DND-41 (cell line): Measurements from ENCODE around the gene EPS15.
"Not testable (repeated sequence)": the region's sequence is repeated elsewhere in the genome, so short reads cannot be mapped to it uniquely, and the experiment has no call there.

Source experiments
- ATAC-seq: fragments of 200-7000 bp; cut with Tn5 transposase; 3 replicates; pipeline ENCODE4 v1.9.1; 2021; ENCODE audit warnings: low read depth; ENCODE audit not compliant: insufficient read depth
- DNase-seq: peaks from one replicate; pipeline ENCODE4 v3.0.0-alpha.2; 2020
- H2AFZ ChIP-seq: 2 replicates; pipeline ENCODE4 v1.6.0; 2012; ENCODE audit warnings: low read depth, low read length
- H3K27ac ChIP-seq: 2 replicates; pipeline ENCODE4 v1.5.1; 2012; ENCODE audit warnings: low read length, inconsistent platforms
- H3K27me3 ChIP-seq: fragments of 200-600 bp; sonication (generic); 2 replicates; pipeline ENCODE4 v1.6.0; 2012; ENCODE audit warnings: low read length, mild to moderate bottlenecking, inconsistent platforms; ENCODE audit not compliant: insufficient read depth, poor library complexity
- H3K36me3 ChIP-seq: 2 replicates; pipeline ENCODE4 v1.5.1; 2012; ENCODE audit warnings: low read length, inconsistent platforms; ENCODE audit not compliant: insufficient read depth
- H3K4me1 ChIP-seq: 2 replicates; pipeline ENCODE4 v1.5.1; 2012; ENCODE audit warnings: mild to moderate bottlenecking, low read length; ENCODE audit not compliant: insufficient read depth
- H3K4me2 ChIP-seq: 2 replicates; pipeline ENCODE4 v1.6.0; 2012; ENCODE audit warnings: mild to moderate bottlenecking, moderate library complexity, low read length, inconsistent platforms; ENCODE audit not compliant: insufficient read depth
- H3K4me3 ChIP-seq, 2 experiments: fragments of 200-600 bp in 1 of 2; shearing (Covaris generic) in 1 of 2; 2 replicates each; pipeline ENCODE4 v1.5.1; 2012 to 2016; ENCODE audit warnings: inconsistent platforms in 2 of 2, low read length in 2 of 2, mild to moderate bottlenecking in 2 of 2, low read depth in 1 of 2, moderate library complexity in 1 of 2
- H3K79me2 ChIP-seq: 2 replicates; pipeline ENCODE4 v1.6.0; 2012; ENCODE audit warnings: low read length, inconsistent platforms; ENCODE audit not compliant: insufficient read depth
- H3K9ac ChIP-seq: 2 replicates; pipeline ENCODE4 v1.6.0; 2012; ENCODE audit warnings: low read depth, mild to moderate bottlenecking, inconsistent platforms, low read length, moderate library complexity
- H3K9me3 ChIP-seq: 2 replicates; pipeline ENCODE4 v1.5.1; 2012; ENCODE audit warnings: low read length, moderate library complexity, mild to moderate bottlenecking, inconsistent platforms; ENCODE audit not compliant: insufficient read depth, severe bottlenecking
- H4K20me1 ChIP-seq: 2 replicates; pipeline ENCODE4 v1.6.0; 2012; ENCODE audit warnings: low read length; ENCODE audit not compliant: insufficient read depth
- EZH2 ChIP-seq: IDR thresholded peaks from 3 replicates; pipeline ENCODE4 v1.6.1; 2012; ENCODE audit warnings: borderline replicate concordance, low read depth, mild to moderate bottlenecking, moderate library complexity, low read length, inconsistent platforms; ENCODE audit not compliant: severe bottlenecking
- TF ChIP-seq, protein P1 (sequence below): IDR thresholded peaks from 2 replicates; pipeline ENCODE4 v1.5.1; 2012; ENCODE audit warnings: borderline replicate concordance, low read length, moderate library complexity, mild to moderate bottlenecking; ENCODE audit not compliant: poor library complexity, severe bottlenecking; ENCODE audit errors: extremely low read depth

Gene EPS15

DNA sequence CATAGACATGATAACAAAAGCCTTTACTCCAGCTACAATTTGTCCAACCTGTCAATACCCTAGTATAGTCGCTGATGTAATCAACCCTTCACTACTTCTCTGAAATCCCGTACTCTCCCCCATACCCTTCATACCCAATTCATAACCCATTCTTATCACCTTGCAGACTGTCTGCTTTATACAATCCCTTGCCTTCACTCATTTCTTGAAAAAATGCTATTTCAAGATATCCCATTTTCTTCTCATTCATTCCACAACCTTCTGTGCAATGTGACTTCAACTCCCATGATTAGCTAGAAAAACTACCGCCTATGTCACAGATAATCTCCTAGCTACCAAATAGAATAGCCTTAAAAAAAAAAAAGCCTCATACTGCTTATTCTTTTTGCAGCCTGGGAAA lies 49.5 kb downstream of the EPS15 start:
- Histone ChIP-seq H4K20me1 (no peaks in the 10 kb centered on the region), H3K9me3 (no peaks in the 10 kb centered on the region), H2AFZ (no peak overlapping the region), H3K9ac (no peak overlapping the region), H3K4me2 (no peak overlapping the region), H3K36me3 (peaks cover 8% of the 10 kb centered on the region; the same call in 1 of the 2 replicates), H3K27ac (no peak overlapping the region), H3K4me3 (no peak overlapping the region), H3K27me3 (no peaks in the 10 kb centered on the region), H3K79me2 (no peaks in the 10 kb centered on the region), H3K4me1 (no peaks in the 10 kb centered on the region)
- DNase-seq, result no peak
- TF ChIP-seq EZH2, result no peak
- TF ChIP-seq, protein P1, sequence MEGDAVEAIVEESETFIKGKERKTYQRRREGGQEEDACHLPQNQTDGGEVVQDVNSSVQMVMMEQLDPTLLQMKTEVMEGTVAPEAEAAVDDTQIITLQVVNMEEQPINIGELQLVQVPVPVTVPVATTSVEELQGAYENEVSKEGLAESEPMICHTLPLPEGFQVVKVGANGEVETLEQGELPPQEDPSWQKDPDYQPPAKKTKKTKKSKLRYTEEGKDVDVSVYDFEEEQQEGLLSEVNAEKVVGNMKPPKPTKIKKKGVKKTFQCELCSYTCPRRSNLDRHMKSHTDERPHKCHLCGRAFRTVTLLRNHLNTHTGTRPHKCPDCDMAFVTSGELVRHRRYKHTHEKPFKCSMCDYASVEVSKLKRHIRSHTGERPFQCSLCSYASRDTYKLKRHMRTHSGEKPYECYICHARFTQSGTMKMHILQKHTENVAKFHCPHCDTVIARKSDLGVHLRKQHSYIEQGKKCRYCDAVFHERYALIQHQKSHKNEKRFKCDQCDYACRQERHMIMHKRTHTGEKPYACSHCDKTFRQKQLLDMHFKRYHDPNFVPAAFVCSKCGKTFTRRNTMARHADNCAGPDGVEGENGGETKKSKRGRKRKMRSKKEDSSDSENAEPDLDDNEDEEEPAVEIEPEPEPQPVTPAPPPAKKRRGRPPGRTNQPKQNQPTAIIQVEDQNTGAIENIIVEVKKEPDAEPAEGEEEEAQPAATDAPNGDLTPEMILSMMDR, result no peak
- ATAC-seq, result no peak

DNA sequence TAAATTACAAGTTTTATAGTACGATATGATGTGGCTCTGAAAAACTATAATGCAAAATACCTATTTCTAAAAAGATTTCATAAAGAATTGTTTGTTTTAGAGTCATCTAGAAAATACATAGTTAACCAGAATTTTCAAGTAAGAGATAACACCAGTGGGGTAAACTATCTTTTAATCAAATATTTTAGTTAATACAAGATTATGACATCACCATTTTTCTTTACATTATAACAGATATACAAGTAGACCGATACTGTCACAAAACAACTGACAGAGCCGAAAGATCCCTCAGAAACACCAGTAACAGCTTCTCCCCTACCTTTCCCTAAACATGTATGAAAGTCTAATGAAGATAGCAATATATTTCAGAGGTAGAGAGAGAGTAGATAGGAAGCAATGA lies 54.2 kb downstream of the EPS15 start:
- no peaks in the 10 kb centered on the region for H3K79me2 ChIP-seq
- no peak overlapping the region for H2AFZ ChIP-seq
- no peaks in the 10 kb centered on the region for H3K27me3 ChIP-seq
- no peaks in the 10 kb centered on the region for H4K20me1 ChIP-seq
- no peak overlapping the region for H3K4me3 ChIP-seq
- no peak overlapping the region for H3K9ac ChIP-seq
- peaks cover 7% of the 10 kb centered on the region; the same call in 1 of the 2 replicates for H3K36me3 ChIP-seq
- no peaks in the 10 kb centered on the region for H3K4me1 ChIP-seq
- DNase-seq, result no peak
- no peak overlapping the region for H3K27ac ChIP-seq
- no peak overlapping the region for H3K4me2 ChIP-seq
- TF ChIP-seq, protein P1, result no peak
- TF ChIP-seq EZH2, result no peak
- H3K9me3 ChIP-seq, result no peaks in the 10 kb centered on the region
- no peak for ATAC-seq

DNA sequence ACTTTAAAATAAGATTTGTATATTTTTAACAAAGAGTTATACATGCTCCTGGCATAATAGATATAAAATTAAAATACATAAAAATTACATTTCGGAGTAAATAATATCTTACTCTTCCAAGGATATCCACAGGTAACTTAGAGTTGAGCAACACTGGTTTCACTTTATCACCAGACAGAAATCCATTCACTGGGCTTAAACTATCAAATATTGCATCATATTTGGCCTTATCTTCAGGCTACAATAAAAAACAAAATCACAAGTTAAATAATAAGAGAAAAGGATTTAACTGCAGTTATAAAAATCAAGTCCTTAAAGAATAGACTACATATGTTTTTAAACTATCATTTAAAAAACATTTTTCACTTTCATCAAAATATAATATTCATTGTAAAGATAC lies 55.5 kb downstream of the EPS15 start:
- Histone ChIP-seq H3K4me1 (no peaks in the 10 kb centered on the region), H4K20me1 (no peaks in the 10 kb centered on the region), H3K79me2 (no peaks in the 10 kb centered on the region), H3K36me3 (peaks cover 13% of the 10 kb centered on the region; the same call in 1 of the 2 replicates), H3K4me2 (no peak overlapping the region), H3K9ac (no peak overlapping the region), H3K27ac (no peak overlapping the region), H3K27me3 (no peaks in the 10 kb centered on the region), H3K9me3 (no peaks in the 10 kb centered on the region), H3K4me3 (no peak overlapping the region), H2AFZ (no peak overlapping the region)
- no peak for ATAC-seq
- TF ChIP-seq, protein P1, result no peak
- no peak for TF ChIP-seq EZH2
- no peak for DNase-seq

DNA sequence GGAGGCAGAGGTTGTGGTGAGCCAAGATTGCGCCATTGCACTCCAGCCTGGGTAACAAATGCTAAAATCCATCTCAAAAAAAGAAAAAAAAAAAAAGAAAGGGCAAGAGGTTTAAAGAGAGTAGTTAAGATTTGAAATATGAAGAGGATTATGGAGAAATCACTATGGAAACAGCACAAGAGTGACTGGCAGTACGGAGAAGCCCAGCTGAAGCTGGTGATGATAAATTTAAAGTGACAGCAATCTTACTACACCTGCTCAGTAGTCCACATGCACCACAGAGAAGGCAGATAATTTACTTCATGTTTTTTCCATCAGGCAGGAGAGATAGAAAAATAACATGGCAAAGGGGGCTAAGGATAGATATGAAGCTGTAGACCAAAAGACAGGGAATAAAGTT lies 56.8 kb downstream of the EPS15 start:
- not testable (repeated sequence) for H3K9ac ChIP-seq, H3K27ac ChIP-seq, H2AFZ ChIP-seq, DNase-seq, ATAC-seq, H3K27me3 ChIP-seq, H3K79me2 ChIP-seq, H4K20me1 ChIP-seq, H3K9me3 ChIP-seq, H3K4me3 ChIP-seq, H3K4me2 ChIP-seq, H3K4me1 ChIP-seq
- H3K36me3 ChIP-seq, result peaks cover 13% of the 10 kb centered on the region; the same call in 1 of the 2 replicates
